H1 (cell line): ENCODE data around the gene RUNX1. TPM values are rescaled to one million over a fixed set of nuclear protein-coding genes. Genes with fewer than 3 reads are reported as not detected.

Source experiments
- CHD7 ChIP-seq: fragments of 300-600 bp; sonication (generic); IDR thresholded peaks from 2 replicates; pipeline ENCODE4 v1.7.1; 2012; ENCODE audit warnings: low read length, moderate library complexity, mild to moderate bottlenecking, inconsistent platforms; ENCODE audit not compliant: insufficient replicate concordance
- E2F6 ChIP-seq: IDR thresholded peaks from 2 replicates; pipeline ENCODE4 v1.6.1; 2012; ENCODE audit warnings: inconsistent platforms
- GTF2F1 ChIP-seq: IDR thresholded peaks from 2 replicates; pipeline ENCODE4 v1.6.1; 2012; ENCODE audit warnings: low read depth, low read length, improper control_type of control experiment, borderline replicate concordance
- RAD21 ChIP-seq, 2 experiments: IDR thresholded peaks in 1 of 2; conservative IDR thresholded peaks in 1 of 2; 2 replicates each; pipeline ENCODE4 v1.6.1; 2011; ENCODE audit warnings: low read depth in 2 of 2, low read length in 2 of 2, improper control_type of control experiment in 1 of 2, inconsistent platforms in 1 of 2, mild to moderate bottlenecking in 1 of 2, moderate library complexity in 1 of 2
- RFX5 ChIP-seq: IDR thresholded peaks from 2 replicates; pipeline ENCODE4 v1.6.1; 2011; ENCODE audit warnings: low read depth, low read length, improper control_type of control experiment, borderline replicate concordance
- SIN3A ChIP-seq, 2 experiments: IDR thresholded peaks in 1 of 2; conservative IDR thresholded peaks in 1 of 2; 2 replicates each; pipeline ENCODE4 v1.6.1; 2011 to 2012; ENCODE audit warnings: low read length in 2 of 2, improper control_type of control experiment in 1 of 2, low read depth in 1 of 2, mild to moderate bottlenecking in 1 of 2
- SP2 ChIP-seq: IDR thresholded peaks from 2 replicates; pipeline ENCODE4 v1.6.1; 2012; ENCODE audit warnings: mild to moderate bottlenecking, low read length, inconsistent platforms
- YY1 ChIP-seq: IDR thresholded peaks from 2 replicates; pipeline ENCODE4 v1.6.1; 2011; ENCODE audit warnings: low read depth, mild to moderate bottlenecking, low read length
- polyA plus RNA-seq, 7 experiments: library from polyadenylated mRNA; depleted of rRNA in 3 of 7; stranded (reverse) in 5 of 7; unstranded in 2 of 7; fragments of >200 nt in 5 of 7; fragments of 200-250 nt in 2 of 7; gene quantifications; 1 replicate in 5 of 7; 2 replicates in 1 of 7; 4 replicates in 1 of 7; pipeline versions ENCODE4 v1.2.1 to v1.2.3, GENCODE V29; 2011 to 2013; ENCODE audit warnings: missing spikeins in 2 of 7, mixed read lengths in 2 of 7
- total RNA-seq: library from RNA; stranded (reverse); fragmentation: NEBNext Ultra II Directional; extraction: Animal tissue kit (Norgen Biotek cat#: 25700); gene quantifications from 2 replicates; pipeline ENCODE4 v1.2.1, GENCODE V29; 2021

Gene RUNX1
- total and polyA plus RNA-seq, 2 of the 8 experiments (the other 6 are each of a cell fraction or from before 2014, with no cell fraction given), result 0.20 to 0.60 TPM

- TF ChIP-seq CHD7, result no peak
- TF ChIP-seq SP2, result no peak
- no peak for TF ChIP-seq GTF2F1
- no peak for TF ChIP-seq RAD21 (IDR thresholded peaks at IDR 0.05 in 1 of 2, conservative IDR thresholded peaks at IDR 0.05 in 1 of 2; ENCODE audit: low read depth in 2 of 2, low read length in 2 of 2)
- no peak for TF ChIP-seq YY1
- no peak for TF ChIP-seq SIN3A (conservative IDR thresholded peaks at IDR 0.05 in 1 of 2, IDR thresholded peaks at IDR 0.05 in 1 of 2; ENCODE audit: low read depth in 1 of 2, low read length in 2 of 2)
- TF ChIP-seq E2F6, result no peak
- TF ChIP-seq RFX5, result no peak
These were observed 12.4 kb downstream of the RUNX1 start (continued) for GRCh38 chr21:35036465-35037383.
